HepG2 (cell line): ENCODE results near the gene B3GNT8. TPM values are rescaled to one million over a fixed set of nuclear protein-coding genes. Genes with fewer than 3 reads are reported as not detected.

Experiments
- ATAC-seq: fragments of 200-7000 bp; cut with Tn5 transposase; 3 replicates; pipeline ENCODE4 v1.9.1; 2020; ENCODE audit warnings: mild to moderate bottlenecking, moderate library complexity
- BruUV-seq: library from RNA; stranded (reverse); fragments of 400-500 nt; replicated peaks from 2 replicates; lab custom pipeline; 2021; lab: Mats Ljungman, UMichigan
- CTCF ChIA-PET: fragments of 300-600 bp; formaldehyde crosslinking; extraction: SDS; loops from one replicate; lab custom pipeline; 2021; ENCODE audit warnings: low total read pairs, inconsistent platforms, low intra/inter-chr PET ratio; lab: Yijun Ruan, JAX
- POLR2A ChIA-PET: fragments of 350-600 bp; sonication (Branson Sonifier 250); formaldehyde crosslinking; loops from one replicate; lab custom pipeline; 2020; ENCODE audit warnings: antibody characterized with exemption, inconsistent platforms; lab: Yijun Ruan, JAX
- DNase-seq: peaks from one replicate; pipeline ENCODE4 v3.0.0-alpha.2; 2015; ENCODE audit warnings: low spot score
- FAIRE-seq: peaks from 3 replicates; lab custom pipeline; 2011; peaks lifted over from hg19 to GRCh38; lab: Jason Lieb, UNC
- H2AFZ ChIP-seq: one replicate; pipeline ENCODE4 v1.6.1; 2011; ENCODE audit warnings: low read length, inconsistent platforms
- H3K27ac ChIP-seq: fragments of 300-600 bp; 3 replicates; pipeline ENCODE4 v1.8.0; 2011; ENCODE audit warnings: mixed run types, mild to moderate bottlenecking, mixed read lengths, low read length, inconsistent platforms; ENCODE audit not compliant: insufficient read depth; ENCODE audit errors: extremely low read length
- H3K27me3 ChIP-seq, 2 experiments: fragments of 200-600 bp in 1 of 2; 2 replicates in 1 of 2; 3 replicates in 1 of 2; pipeline versions ENCODE4 v1.6.0 to v1.8.0; 2011; ENCODE audit warnings: low read length in 2 of 2, mild to moderate bottlenecking in 2 of 2, moderate library complexity in 2 of 2, inconsistent platforms in 1 of 2; ENCODE audit not compliant: insufficient read depth in 2 of 2, control insufficient read depth in 1 of 2
- H3K36me3 ChIP-seq, 2 experiments: fragments of 200-600 bp in 1 of 2; replicated peaks in 1 of 2; 2 replicates in 1 of 2; 3 replicates in 1 of 2; pipeline versions ENCODE4 v1.5.1 to v1.8.0; 2011; ENCODE audit warnings: low read length in 2 of 2, inconsistent platforms in 1 of 2; ENCODE audit not compliant: insufficient read depth in 2 of 2, control insufficient read depth in 1 of 2
- H3K4me1 ChIP-seq: 2 replicates; pipeline ENCODE4 v1.5.1; 2012; ENCODE audit warnings: low read length, inconsistent platforms; ENCODE audit not compliant: insufficient read depth
- H3K4me2 ChIP-seq: 2 replicates; pipeline ENCODE4 v1.6.0; 2011; ENCODE audit warnings: low read depth, low read length, inconsistent platforms
- H3K4me3 ChIP-seq, 3 experiments: fragments of 200-600 bp in 1 of 3; sonication (generic), shearing (Covaris generic) in 1 of 3; replicated peaks in 1 of 3; 2 replicates each; pipeline ENCODE4 v1.5.1; 2011 to 2016; ENCODE audit warnings: low read length in 3 of 3, inconsistent platforms in 2 of 3, low read depth in 2 of 3, mild to moderate bottlenecking in 2 of 3, control low read depth in 1 of 3, mixed read lengths in 1 of 3; ENCODE audit not compliant: insufficient read depth in 1 of 3
- H3K79me2 ChIP-seq: one replicate; pipeline ENCODE4 v1.6.1; 2011; ENCODE audit warnings: low read length, inconsistent platforms; ENCODE audit not compliant: insufficient read depth
- H3K9ac ChIP-seq: 2 replicates; pipeline ENCODE4 v1.6.0; 2011; ENCODE audit warnings: mild to moderate bottlenecking, low read depth, low read length, inconsistent platforms; ENCODE audit not compliant: insufficient read depth
- H3K9me3 ChIP-seq: 2 replicates; pipeline ENCODE4 v1.5.1; 2012; ENCODE audit warnings: mild to moderate bottlenecking, low read length
- H4K20me1 ChIP-seq: 2 replicates; pipeline ENCODE4 v1.6.0; 2011; ENCODE audit warnings: inconsistent platforms, mild to moderate bottlenecking, low read length, moderate library complexity; ENCODE audit not compliant: insufficient read depth
- AGO2 ChIP-seq: fragments of 200-400 bp; formaldehyde crosslinking; optimal IDR thresholded peaks from 2 replicates; pipeline ENCODE3; 2017; ENCODE audit warnings: mild to moderate bottlenecking, low read depth, low read length, moderate library complexity
- DMAP1 ChIP-seq: IDR thresholded peaks from 2 replicates; pipeline ENCODE4 v1.6.1; 2016
- FOXP1 ChIP-seq, 2 experiments: fragments of 450-650 bp in 1 of 2; IDR thresholded peaks; 2 replicates each; pipeline ENCODE4 v1.6.1; 2017 to 2018; ENCODE audit warnings: antibody characterized with exemption in 1 of 2
- MATR3 ChIP-seq: sonication (generic); formaldehyde crosslinking; IDR thresholded peaks from 2 replicates; pipeline ENCODE4 v1.4.0; 2020; ENCODE audit warnings: missing genetic modification reagents
- MAZ ChIP-seq, 2 experiments: sonication (generic) in 1 of 2; formaldehyde crosslinking in 1 of 2; IDR thresholded peaks; 2 replicates each; pipeline versions ENCODE4 v1.5.0 to v1.6.1; 2012 to 2020; ENCODE audit warnings: low read depth in 2 of 2, mild to moderate bottlenecking in 2 of 2, borderline replicate concordance in 1 of 2, improper control_type of control experiment in 1 of 2, low read length in 1 of 2, missing genetic modification reagents in 1 of 2, moderate library complexity in 1 of 2
- MLX ChIP-seq: IDR thresholded peaks from 2 replicates; pipeline ENCODE4 v1.6.1; 2016
- NFRKB ChIP-seq: fragments of 450-650 bp; IDR thresholded peaks from 2 replicates; pipeline ENCODE4 v1.6.1; 2017
- NR3C1 ChIP-seq: sonication (generic); formaldehyde crosslinking; IDR thresholded peaks from 2 replicates; pipeline ENCODE4 v1.4.0; 2020; ENCODE audit warnings: missing genetic modification reagents
- SMAD1 ChIP-seq: sonication (generic); formaldehyde crosslinking; IDR thresholded peaks from 2 replicates; pipeline ENCODE4 v1.4.0; 2020; ENCODE audit warnings: missing genetic modification reagents, low read depth, mild to moderate bottlenecking, borderline replicate concordance
- ZNF292 ChIP-seq: sonication (generic); formaldehyde crosslinking; IDR thresholded peaks from 2 replicates; pipeline ENCODE4 v1.8.1; 2022; ENCODE audit warnings: mild to moderate bottlenecking, low read depth, missing genetic modification reagents, borderline replicate concordance
- ZNF33A ChIP-seq: sonication (generic); formaldehyde crosslinking; IDR thresholded peaks from 2 replicates; pipeline ENCODE4 v1.5.1; 2020; ENCODE audit warnings: missing genetic modification reagents, mild to moderate bottlenecking, moderate library complexity, borderline replicate concordance
- ZNF883 ChIP-seq: sonication (generic); formaldehyde crosslinking; IDR thresholded peaks from 2 replicates; pipeline ENCODE4 v1.5.1; 2020; ENCODE audit warnings: mild to moderate bottlenecking, missing genetic modification reagents; ENCODE audit errors: not compliant biosample characterization
- WGBS: methylation state at CpG from one replicate; pipeline ENCODE4 v1.1.6; 2017; ENCODE audit warnings: low lambda C conversion rate; 5-methylcytosine and 5-hydroxymethylcytosine counted together
- in situ Hi-C: cut with HindIII; loops from 2 replicates; pipeline ENCODE4 v1.10.0; 2017; ENCODE audit warnings: low pct_unique_long_range_greater_than_20kb; ENCODE audit not compliant: extremely low pct_ligation_motif_present
- intact Hi-C: fragments of 100-400 bp; cut with micrococcal nuclease; formaldehyde crosslinking; loops from one replicate; pipeline ENCODE4 v1.10.0; 2022; ENCODE audit not compliant: unreplicated experiment
- polyA plus RNA-seq, 8 experiments: library from polyadenylated mRNA; depleted of rRNA in 3 of 8; stranded (reverse) in 7 of 8; unstranded in 1 of 8; fragments of >200 nt; fragmentation: Illumina TruSeq in 4 of 8; extraction: Trizol in 4 of 8; gene quantifications; 2 replicates each; pipeline versions ENCODE4 v1.2.1 to v1.2.3, GENCODE V29; 2011 to 2016; ENCODE audit warnings: low read depth in 4 of 8, missing spikeins in 1 of 8, mixed read lengths in 1 of 8; ENCODE audit not compliant: insufficient read depth in 1 of 8
- total RNA-seq, 5 experiments: library from RNA; depleted of rRNA; stranded (reverse); fragments of >200 nt; fragmentation: Illumina TruSeq; extraction: Trizol; gene quantifications; 2 replicates each; pipeline ENCODE4 v1.2.3, GENCODE V29; 2016; ENCODE audit warnings: low read depth in 1 of 5

Gene B3GNT8
- total and polyA plus RNA-seq, 2 of the 13 experiments (the other 11 are each of a cell fraction or from before 2014, with no cell fraction given): 0.26 to 1.9 TPM

- DNase-seq: no peak
- no peak overlapping the region for H3K9ac ChIP-seq
- no peaks in the 10 kb centered on the region for H3K79me2 ChIP-seq
- CTCF ChIA-PET: no interaction called here
- H3K9me3 ChIP-seq: no peaks in the 10 kb centered on the region
- FAIRE-seq: no peak
- no peak overlapping the region for H3K4me2 ChIP-seq
- TF ChIP-seq NR3C1 (no peak), MLX (CRISPR knock-in tag) (no peak), ZNF883 (no peak), ZNF33A (CRISPR knock-in tag) (no peak), DMAP1 (CRISPR knock-in tag) (no peak), NFRKB (no peak), MATR3 (CRISPR knock-in tag) (no peak), MAZ (IDR thresholded peaks at IDR 0.05; ENCODE audit: borderline replicate concordance, low read depth, low read length) (no peak), MAZ (CRISPR knock-in tag; IDR thresholded peaks at IDR 0.05; ENCODE audit: low read depth) (no peak)
- no peaks in the 10 kb centered on the region for H3K27me3 ChIP-seq
- H3K4me3 ChIP-seq: no peak overlapping the region
- H4K20me1 ChIP-seq: no peaks in the 10 kb centered on the region
- H3K36me3 ChIP-seq: peaks cover 20 to 32% of the 10 kb centered on the region in 2 experiments; a peak in 4 of 5 replicates
- no TSS peak for BruUV-seq
- H3K4me1 ChIP-seq: peaks cover 29% of the 10 kb centered on the region
- WGBS: 98% methylated on average over 17 of the region's 20 CpGs
- H2AFZ ChIP-seq: no peak overlapping the region
- ATAC-seq: no peak
- in situ Hi-C loops (no loop called here), intact Hi-C loops (no loop called here)
- POLR2A ChIA-PET: no interaction called here
- H3K27ac ChIP-seq: no peak overlapping the region
Observed at GRCh38 chr19:41421973-41422372, 5.2 kb downstream of the B3GNT8 start.

GRCh38 chr19:41421314-41421713, 5.9 kb downstream of the B3GNT8 start:
- ChIA-PET POLR2A (no interaction called here), CTCF (no interaction called here)
- DNase-seq: no peak
- ATAC-seq: no peak
- H3K4me1 ChIP-seq: peaks cover 22% of the 10 kb centered on the region
- TF ChIP-seq AGO2: peak; percentile 19
- no peak for TF ChIP-seq SMAD1 (CRISPR knock-in tag)
- TF ChIP-seq FOXP1 (IDR thresholded peaks at IDR 0.05): no peak
- TF ChIP-seq FOXP1 (CRISPR knock-in tag; IDR thresholded peaks at IDR 0.05): no peak
- TF ChIP-seq ZNF292: no peak
- BruUV-seq: no TSS peak
- no peaks in the 10 kb centered on the region for H4K20me1 ChIP-seq
- no peak overlapping the region for H3K27ac ChIP-seq
- intact Hi-C loops (no loop called here), in situ Hi-C loops (no loop called here)
- H3K36me3 ChIP-seq: peaks cover 21 to 32% of the 10 kb centered on the region in 2 experiments; a peak in 4 of 5 replicates
- no peak overlapping the region for H3K4me3 ChIP-seq
- no peak overlapping the region for H3K9ac ChIP-seq
- no peaks in the 10 kb centered on the region for H3K27me3 ChIP-seq
- H3K4me2 ChIP-seq: no peak overlapping the region
- H3K9me3 ChIP-seq: no peaks in the 10 kb centered on the region
- H3K79me2 ChIP-seq: no peaks in the 10 kb centered on the region
- 92% methylated on average over 6 of the region's 6 CpGs for WGBS
- FAIRE-seq: no peak
- H2AFZ ChIP-seq: no peak overlapping the region
